Activated CD8-positive, alpha-beta memory T cell treated with anti-CD3 and anti-CD28 coated beads, Interleukin-2, amount 50 U/mL, for 24 hours (primary cell): ENCODE data around the gene TMEM239.
"Not testable (repeated sequence)": the region's sequence is repeated elsewhere in the genome, so short reads cannot be mapped to it uniquely, and the experiment has no call there.

Source experiments
- DNase-seq: peaks from one replicate; pipeline ENCODE4 v3.0.0-alpha.2; 2020; ENCODE audit errors: extremely low read depth

TMEM239 gene

DNA sequence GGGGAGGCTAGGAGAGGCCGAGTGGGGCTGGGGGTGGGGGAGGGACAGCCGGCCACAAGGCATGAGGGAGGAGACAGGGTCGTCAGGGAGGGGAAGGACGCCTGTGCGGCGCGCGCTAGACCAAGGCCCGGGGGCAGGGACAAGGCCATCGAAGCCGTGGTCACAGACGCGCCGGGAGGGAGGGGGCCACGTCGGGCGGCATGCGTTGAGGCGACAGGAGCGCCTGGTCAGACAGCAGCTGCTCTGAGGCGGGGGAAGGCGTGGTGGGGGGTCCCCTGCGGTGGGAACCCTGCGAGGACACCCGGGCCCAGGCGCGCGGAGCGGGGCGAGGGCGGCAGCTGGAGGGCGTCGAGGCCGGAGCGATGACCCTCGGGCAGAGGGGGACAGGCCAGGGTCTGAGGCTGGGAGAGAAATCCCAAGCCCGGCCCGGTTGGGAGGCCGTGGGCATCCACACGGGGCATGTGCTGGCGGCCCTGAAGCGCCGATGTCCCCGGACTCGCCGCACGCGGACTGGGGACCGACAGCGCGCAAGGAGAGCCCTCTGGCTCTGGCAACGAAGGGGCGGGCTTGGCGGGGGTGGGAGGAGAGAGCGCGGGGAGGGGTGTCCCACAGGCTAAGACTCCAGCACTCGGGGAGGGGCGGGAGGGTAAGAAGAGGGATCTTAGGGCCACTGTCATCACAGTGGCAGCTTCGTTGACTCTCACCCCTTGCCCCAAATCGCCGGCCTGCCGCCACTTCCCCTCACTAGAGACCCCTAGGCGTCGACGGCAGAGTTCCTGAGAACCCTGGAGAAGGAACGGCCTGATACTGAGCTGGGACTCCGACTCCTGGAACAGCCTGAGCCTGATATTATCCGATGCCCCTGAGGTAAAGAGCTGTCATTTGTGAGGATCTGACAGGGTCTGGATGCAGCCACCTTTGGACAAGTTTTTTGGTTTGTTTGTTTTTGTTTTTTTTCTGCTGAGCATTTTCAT, 5.0 kb downstream of the TMEM239 start:
- DNase-seq, result no peak

DNA sequence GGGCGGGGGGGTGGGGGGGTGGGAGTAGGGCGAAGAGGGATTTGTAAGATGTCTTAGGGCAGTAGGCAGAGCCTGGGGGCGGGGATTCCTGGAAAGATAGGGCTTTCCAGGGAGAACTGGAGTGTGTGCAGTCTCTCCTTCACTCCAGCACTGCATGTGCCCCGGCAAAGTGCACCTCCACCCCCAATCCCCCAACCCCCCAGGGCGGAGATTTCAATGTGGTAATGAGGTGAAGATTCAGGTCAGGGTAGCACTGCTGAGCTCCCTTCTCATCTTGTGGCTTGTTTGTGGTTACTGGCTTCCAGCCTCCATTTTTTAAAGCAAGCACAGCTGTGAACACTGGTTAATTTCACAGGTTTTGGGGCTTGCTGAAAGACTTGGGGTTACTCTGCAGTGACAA, 5.9 kb downstream of the TMEM239 start:
- DNase-seq, result no peak

DNA sequence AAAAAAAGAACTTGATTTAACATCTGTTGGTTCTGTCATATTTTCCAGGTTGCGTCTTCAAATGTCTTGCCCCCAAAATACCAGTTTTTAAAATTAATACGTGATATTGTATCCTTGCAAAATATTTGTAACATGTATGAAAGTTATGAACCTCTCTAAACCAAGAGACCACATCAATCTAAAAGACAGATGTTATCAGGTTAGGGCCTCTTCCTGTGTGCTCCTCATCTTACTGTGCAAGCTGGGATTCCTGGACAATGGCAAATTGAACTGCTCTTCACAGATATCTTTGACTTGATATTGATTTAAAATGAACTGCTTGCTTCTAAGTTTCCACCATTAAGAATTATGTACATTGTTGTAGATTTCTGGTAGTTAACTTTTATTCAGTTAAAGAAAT, 9.6 kb downstream of the TMEM239 start:
- no peak for DNase-seq

DNA sequence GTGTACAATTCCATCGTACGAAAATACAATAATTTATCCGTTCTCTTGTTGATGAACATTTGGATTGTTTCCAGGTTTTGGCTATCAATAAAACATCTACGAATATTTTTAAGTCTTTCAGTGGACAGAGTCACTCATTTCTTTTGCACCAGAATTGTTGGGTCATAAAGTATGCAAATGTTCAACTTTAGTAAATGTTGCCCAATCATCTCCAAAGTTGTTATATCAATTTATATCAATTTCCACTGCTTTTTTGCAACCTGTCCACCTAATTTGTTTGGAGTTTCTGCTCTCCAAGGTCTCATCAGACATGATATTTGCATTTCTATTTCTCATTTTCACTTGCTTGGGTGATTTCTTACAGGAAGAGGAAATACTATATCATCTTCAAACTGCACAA, 10.5 kb downstream of the TMEM239 start:
- no peak for DNase-seq

GRCh38 chr20:2829376-2829775, 13.2 kb downstream of the TMEM239 start:
- DNase-seq, result no peak

GRCh38 chr20:2831206-2831605, 15.0 kb downstream of the TMEM239 start:
- DNase-seq, result not testable (repeated sequence)

DNA sequence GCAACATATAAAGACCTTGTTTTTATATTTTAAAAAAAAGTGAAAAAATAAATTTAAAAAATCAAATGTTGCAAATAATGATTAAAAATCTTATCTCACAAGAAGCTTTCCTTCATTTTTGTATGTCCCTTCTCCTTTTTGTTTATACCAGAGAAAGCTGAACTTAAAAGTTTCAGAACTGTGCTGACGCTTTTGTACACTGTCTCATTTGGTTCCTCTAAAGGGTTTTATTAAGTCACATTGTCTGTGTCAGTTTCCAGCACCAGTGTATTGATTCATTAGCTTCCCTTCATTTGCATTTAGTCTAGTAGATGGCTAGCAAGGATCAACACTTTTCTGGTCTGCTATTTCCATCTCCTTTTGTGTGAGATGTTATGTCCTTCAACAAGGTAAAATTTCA, 17.6 kb downstream of the TMEM239 start:
- no peak for DNase-seq

GRCh38 chr20:2834401-2835110, 18.4 kb downstream of the TMEM239 start:
- DNase-seq, result no peak

DNA sequence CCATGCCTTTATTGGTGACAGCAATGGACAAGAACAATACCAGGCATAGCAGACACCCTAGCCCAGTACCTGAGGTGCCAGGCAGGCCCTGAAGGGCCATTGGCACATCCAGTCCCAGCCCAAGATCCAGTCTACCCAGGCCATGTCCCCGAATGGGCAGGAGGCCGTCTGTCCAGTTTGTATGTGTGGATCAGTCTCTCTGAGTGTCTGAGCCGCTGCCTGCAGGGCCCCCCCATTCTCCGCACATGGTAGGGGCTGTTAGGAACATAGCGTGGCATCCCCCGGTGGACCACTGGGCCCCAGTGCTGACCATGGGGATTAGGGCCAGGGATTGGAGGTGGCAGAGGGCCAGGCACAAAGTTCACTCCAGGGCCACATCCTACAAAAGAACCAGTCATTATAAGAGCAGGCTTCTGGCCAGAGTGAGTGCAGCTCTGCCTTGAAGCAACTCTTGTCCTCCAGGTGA, 19.2 kb downstream of the TMEM239 start:
- DNase-seq, result no peak

- DNase-seq, result no peak
Measured at GRCh38 chr20:2836035-2836434, 19.9 kb downstream of the TMEM239 start.

DNA sequence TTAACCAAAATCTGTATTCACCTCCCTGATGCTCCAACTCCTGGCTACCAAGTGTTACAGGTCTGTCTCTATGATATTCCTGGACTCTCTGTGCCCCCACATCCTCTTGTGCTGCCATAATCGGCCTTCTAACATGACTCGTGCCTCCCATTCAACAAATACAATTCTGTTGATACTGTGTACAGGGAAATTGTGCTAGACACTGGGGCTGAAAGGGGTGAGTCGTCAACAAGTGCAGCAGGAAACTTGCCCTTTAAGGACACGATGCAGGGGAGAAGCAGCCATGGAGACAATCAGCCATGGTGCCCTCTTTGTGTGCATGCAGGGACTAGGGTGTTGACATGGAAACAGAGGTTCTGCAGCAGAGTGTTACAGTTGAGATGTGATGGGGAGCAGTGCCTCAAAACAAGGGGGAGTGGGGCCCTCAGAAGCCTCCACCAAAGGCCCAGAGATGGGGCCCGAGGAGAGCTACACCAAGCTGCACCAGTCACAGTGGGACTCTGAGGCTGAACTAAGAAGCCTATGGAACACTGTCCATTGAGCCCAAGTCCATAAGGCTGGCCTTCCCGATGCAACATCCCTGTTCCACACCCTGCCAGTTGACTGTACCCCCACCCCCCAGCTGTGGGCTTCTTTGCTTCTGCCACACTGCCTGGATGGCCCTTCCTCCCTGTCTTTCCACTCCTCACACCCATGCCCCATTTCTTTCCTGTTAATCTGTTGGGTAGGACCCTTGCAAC, 21.2 kb downstream of the TMEM239 start:
- DNase-seq, result no peak

DNA sequence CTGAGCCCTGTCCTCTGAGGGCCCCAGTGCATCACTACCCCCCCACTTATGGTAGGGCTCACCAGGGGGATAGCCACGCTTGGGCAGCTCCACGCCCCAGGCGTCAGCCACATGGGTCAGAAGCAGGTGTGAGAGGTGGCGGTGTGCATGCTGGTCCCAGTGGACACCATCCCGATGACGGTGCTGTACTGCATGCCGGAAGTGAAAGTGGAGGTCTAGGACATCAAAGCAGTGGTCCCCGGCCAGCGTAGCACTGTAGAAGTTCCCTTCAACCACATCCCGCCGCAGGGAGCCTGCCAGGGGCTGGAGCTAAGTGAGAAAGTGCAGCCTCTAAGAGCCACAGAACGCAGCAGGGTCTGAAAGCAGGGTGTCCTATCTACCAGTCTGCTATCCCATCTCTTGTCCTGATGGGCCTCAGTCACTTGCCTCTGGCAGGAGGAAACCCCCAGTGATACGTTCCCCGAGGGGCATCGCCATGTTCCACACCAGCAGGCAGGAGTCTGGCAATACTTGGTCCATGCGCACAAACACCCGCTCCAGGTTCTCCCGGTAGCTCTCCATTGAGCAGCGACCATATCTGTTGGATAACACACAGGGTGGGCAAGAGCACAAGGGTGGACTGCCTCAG, 22.1 kb downstream of the TMEM239 start:
- DNase-seq, result no peak

- no peak for DNase-seq
Measured at GRCh38 chr20:2838847-2839671, 22.9 kb downstream of the TMEM239 start.

DNA sequence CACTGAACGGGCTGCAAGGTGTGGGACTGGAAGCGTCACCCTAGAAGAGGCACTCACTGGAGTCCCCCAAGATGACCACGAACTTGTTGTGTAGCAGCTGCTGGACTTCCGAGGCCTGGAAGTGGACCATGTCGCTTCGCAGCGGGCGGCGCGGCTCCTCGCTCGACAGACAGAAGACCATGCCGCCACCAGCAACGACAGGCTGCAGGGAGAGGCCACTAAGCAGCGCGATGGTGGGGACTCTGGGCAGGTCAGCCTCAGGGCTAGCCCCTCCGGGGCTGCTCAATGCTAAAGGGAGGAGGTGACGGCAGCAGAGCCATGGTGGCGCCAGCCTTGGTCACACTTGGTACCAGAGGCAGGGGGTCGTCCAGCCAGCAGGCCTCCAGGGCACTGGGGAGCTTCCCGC, 23.6 kb downstream of the TMEM239 start:
- no peak for DNase-seq

DNA sequence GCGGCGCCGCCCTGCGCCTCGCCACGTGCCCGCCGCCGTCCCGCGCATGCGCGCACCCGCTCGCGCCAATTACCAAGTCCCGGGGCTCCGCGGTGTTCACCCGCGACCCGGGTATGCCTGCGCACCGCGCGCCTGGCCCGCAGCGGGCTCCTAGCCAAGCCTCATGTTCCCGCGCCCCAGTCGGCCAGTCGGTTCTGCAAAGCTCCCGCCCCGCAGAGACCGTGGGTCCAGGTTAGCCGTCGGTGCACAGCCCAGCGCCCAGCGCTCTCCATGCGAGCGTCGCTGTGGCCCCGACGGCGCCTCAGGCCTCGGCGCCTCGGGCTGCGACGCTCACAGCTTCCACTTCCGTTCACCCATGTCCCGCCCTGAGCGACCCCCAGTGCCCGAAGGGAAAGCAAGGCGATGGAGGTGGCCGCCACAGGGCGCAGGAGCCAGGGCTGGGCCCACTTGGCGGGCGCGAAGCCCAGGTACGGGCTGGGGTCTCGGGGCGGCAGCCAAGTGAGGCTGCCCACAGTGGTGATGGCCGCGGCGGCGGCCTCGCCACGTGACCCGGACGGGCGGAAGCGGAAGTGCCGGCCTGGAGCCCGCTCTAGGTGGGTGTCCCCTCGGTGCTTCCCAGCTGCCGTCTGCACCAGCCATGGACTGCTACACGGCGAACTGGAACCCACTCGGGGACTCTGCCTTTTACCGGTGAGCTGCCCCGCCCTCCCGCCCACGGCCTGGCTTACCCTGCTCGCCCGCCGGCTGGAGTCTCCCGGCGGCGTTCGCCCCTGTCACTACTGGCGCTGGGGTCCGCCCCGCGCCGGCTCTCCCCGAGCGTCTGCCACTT, 24.2 kb downstream of the TMEM239 start, which contains the start of the genes PCED1A and VPS16:
Gene PCED1A (minus strand): TSS at position 518 of the 829 bp plus-strand sequence. CDS start 743 bp downstream, outside the sequence.
Gene VPS16 (plus strand): TSS at position 608 of the 829 bp plus-strand sequence. CDS start 30 bp downstream, at position 638.
- peak; percentile 63 for DNase-seq

GRCh38 chr20:2840967-2841531, 24.9 kb downstream of the TMEM239 start:
- no peak for DNase-seq

DNA sequence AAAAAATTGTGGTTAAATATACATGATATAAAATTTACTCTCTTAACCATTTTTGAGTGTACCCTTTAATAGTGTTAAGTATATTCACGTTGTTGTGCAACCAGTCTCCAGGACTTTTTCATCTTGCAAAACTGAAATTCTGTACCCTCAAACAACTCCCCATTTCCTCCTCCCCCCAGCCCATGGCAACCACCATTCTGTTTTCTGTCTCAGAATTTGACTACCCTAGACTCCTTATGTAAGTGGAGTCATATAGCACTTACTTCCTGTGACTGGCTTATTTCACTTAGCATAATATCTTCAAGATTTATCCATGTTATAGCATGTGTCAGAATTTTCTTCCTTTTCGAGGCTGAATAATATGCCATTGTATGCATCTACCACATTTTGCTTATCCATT, 29.4 kb downstream of the TMEM239 start:
- no peak for DNase-seq

DNA sequence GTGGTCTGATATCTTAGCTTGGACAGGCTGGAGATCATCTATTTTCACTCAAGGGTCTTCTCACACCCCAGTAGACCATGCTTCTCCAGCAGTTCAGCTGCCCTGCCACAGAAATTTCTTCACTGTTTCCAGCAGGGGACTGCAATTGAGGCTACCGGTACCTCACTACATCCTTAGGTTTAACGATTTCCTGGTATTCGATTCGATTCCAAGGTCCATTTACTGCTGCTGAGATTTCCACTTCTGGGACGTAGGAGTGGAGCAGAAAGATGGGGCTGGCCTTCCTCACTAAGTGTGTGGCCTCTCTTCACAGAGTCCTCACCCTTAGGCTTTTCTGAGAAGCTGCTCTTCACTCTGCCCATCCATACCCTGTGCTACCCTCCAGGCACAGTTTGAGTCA, 30.5 kb downstream of the TMEM239 start:
- DNase-seq, result no peak

GRCh38 chr20:2847802-2848201, 31.6 kb downstream of the TMEM239 start:
- DNase-seq, result no peak
